H9 (cell line): ENCODE measurements around the gene TNIK. TPM values are rescaled to one million over a fixed set of nuclear protein-coding genes. Genes with fewer than 3 reads are reported as not detected.

Experiments
- DNase-seq: peaks from one replicate; pipeline ENCODE4 v3.0.0-alpha.2; 2017
- H2AFZ ChIP-seq: one replicate; pipeline ENCODE4 v1.6.1; 2013; ENCODE audit warnings: mild to moderate bottlenecking, low read length, control low read depth, moderate library complexity
- H2AK5ac ChIP-seq: 2 replicates; pipeline ENCODE4 v1.6.1; 2013; ENCODE audit warnings: low read length, control low read depth, mixed read lengths; ENCODE audit not compliant: insufficient read length
- H2BK120ac ChIP-seq: one replicate; pipeline ENCODE4 v1.6.1; 2013; ENCODE audit warnings: low read depth, mild to moderate bottlenecking, low read length, control low read depth, inconsistent platforms; ENCODE audit not compliant: poor library complexity, severe bottlenecking
- H2BK12ac ChIP-seq: 2 replicates; pipeline ENCODE4 v1.6.1; 2013; ENCODE audit warnings: low read length, control low read depth, mixed read lengths, low read depth; ENCODE audit not compliant: insufficient read length
- H2BK15ac ChIP-seq: 2 replicates; pipeline ENCODE4 v1.6.1; 2013; ENCODE audit warnings: low read depth, low read length, control low read depth
- H2BK20ac ChIP-seq: one replicate; pipeline ENCODE4 v1.6.1; 2013; ENCODE audit warnings: low read depth, mild to moderate bottlenecking, low read length, control low read depth, inconsistent platforms; ENCODE audit not compliant: poor library complexity, severe bottlenecking
- H2BK5ac ChIP-seq: 2 replicates; pipeline ENCODE4 v1.6.1; 2013; ENCODE audit warnings: low read length, control low read depth, mixed read lengths; ENCODE audit not compliant: insufficient read length
- H3K14ac ChIP-seq: 2 replicates; pipeline ENCODE4 v1.6.1; 2013; ENCODE audit warnings: low read length, control low read depth; ENCODE audit not compliant: insufficient read depth
- H3K18ac ChIP-seq: 2 replicates; pipeline ENCODE4 v1.6.1; 2013; ENCODE audit warnings: low read depth, mild to moderate bottlenecking, mixed read lengths, low read length, control low read depth; ENCODE audit not compliant: insufficient read length
- H3K23ac ChIP-seq: 2 replicates; pipeline ENCODE4 v1.6.1; 2013; ENCODE audit warnings: low read length, control low read depth, mixed read lengths, low read depth; ENCODE audit not compliant: insufficient read length
- H3K23me2 ChIP-seq: 2 replicates; pipeline ENCODE4 v1.6.1; 2013; ENCODE audit warnings: low read depth, mild to moderate bottlenecking, mixed read lengths, low read length, control low read depth; ENCODE audit not compliant: insufficient read length, poor library complexity, severe bottlenecking
- H3K27ac ChIP-seq: 2 replicates; pipeline ENCODE4 v1.5.1; 2013; ENCODE audit warnings: low read length, control low read depth, mixed read lengths, low read depth; ENCODE audit not compliant: insufficient read length
- H3K27me3 ChIP-seq: 2 replicates; pipeline ENCODE4 v1.6.1; 2013; ENCODE audit warnings: low read length, control low read depth, inconsistent platforms; ENCODE audit not compliant: insufficient read depth
- H3K4ac ChIP-seq: 2 replicates; pipeline ENCODE4 v1.6.1; 2013; ENCODE audit warnings: low read depth, mild to moderate bottlenecking, control low read depth, inconsistent platforms, low read length, moderate library complexity
- H3K4me1 ChIP-seq: 2 replicates; pipeline ENCODE4 v1.6.1; 2013; ENCODE audit warnings: low read length, control low read depth, inconsistent platforms; ENCODE audit not compliant: insufficient read depth
- H3K4me2 ChIP-seq: 2 replicates; pipeline ENCODE4 v1.6.1; 2013; ENCODE audit warnings: low read length, control low read depth, mixed read lengths; ENCODE audit not compliant: insufficient read length, insufficient read depth
- H3K56ac ChIP-seq: 2 replicates; pipeline ENCODE4 v1.6.1; 2013; ENCODE audit warnings: low read depth, mild to moderate bottlenecking, mixed read lengths, low read length, control low read depth; ENCODE audit not compliant: insufficient read length
- H3K79me1 ChIP-seq: 2 replicates; pipeline ENCODE4 v1.6.1; 2013; ENCODE audit warnings: low read depth, mild to moderate bottlenecking, moderate library complexity, low read length, control low read depth, inconsistent platforms; ENCODE audit not compliant: insufficient read depth, poor library complexity, severe bottlenecking
- H3K79me2 ChIP-seq: 2 replicates; pipeline ENCODE4 v1.6.1; 2013; ENCODE audit warnings: low read length, control low read depth, inconsistent platforms; ENCODE audit not compliant: insufficient read depth
- H3K9ac ChIP-seq: 2 replicates; pipeline ENCODE4 v1.6.1; 2013; ENCODE audit warnings: low read length, control low read depth, mixed read lengths; ENCODE audit not compliant: insufficient read length; ENCODE audit errors: extremely low read depth
- H3K9me3 ChIP-seq: one replicate; pipeline ENCODE4 v1.6.1; 2013; ENCODE audit warnings: low read depth, low read length, inconsistent platforms; ENCODE audit not compliant: control insufficient read depth
- H3T11ph ChIP-seq: one replicate; pipeline ENCODE4 v1.6.1; 2013; ENCODE audit warnings: mild to moderate bottlenecking, low read length, control low read depth, inconsistent platforms
- H4K20me1 ChIP-seq: one replicate; pipeline ENCODE4 v1.6.1; 2013; ENCODE audit not compliant: control insufficient read depth, insufficient read length, insufficient read depth
- H4K5ac ChIP-seq: 2 replicates; pipeline ENCODE4 v1.6.1; 2013; ENCODE audit warnings: low read depth, mild to moderate bottlenecking, mixed read lengths, low read length, control low read depth; ENCODE audit not compliant: insufficient read length
- H4K8ac ChIP-seq: replicated peaks from 2 replicates; pipeline ENCODE4 v1.6.1; 2013; ENCODE audit warnings: low read length, control low read depth, mixed read lengths, low read depth; ENCODE audit not compliant: insufficient read length
- H4K91ac ChIP-seq: 2 replicates; pipeline ENCODE4 v1.6.1; 2013; ENCODE audit warnings: low read depth, mild to moderate bottlenecking, moderate library complexity, mixed read lengths, low read length, control low read depth; ENCODE audit not compliant: insufficient read length
- H3K27ac Mint-ChIP-seq, 3 experiments: 2 replicates in 2 of 3; 3 replicates in 1 of 3; pipeline ENCODE4 v1.8.0; 2020 to 2021; ENCODE audit warnings: mixed read lengths in 3 of 3, mild to moderate bottlenecking in 1 of 3, moderate library complexity in 1 of 3
- H3K27me3 Mint-ChIP-seq: 2 replicates; pipeline ENCODE4 v1.8.0; 2021; ENCODE audit warnings: low read depth, mild to moderate bottlenecking, moderate library complexity, mixed read lengths
- H3K36me3 Mint-ChIP-seq, 3 experiments: 2 replicates in 2 of 3; 3 replicates in 1 of 3; pipeline ENCODE4 v1.8.0; 2020 to 2021; ENCODE audit warnings: low read depth in 3 of 3, mixed read lengths in 3 of 3; ENCODE audit not compliant: insufficient read depth in 1 of 3
- H3K4me1 Mint-ChIP-seq, 2 experiments: 2 replicates each; pipeline ENCODE4 v1.8.0; 2020; ENCODE audit warnings: mixed read lengths in 2 of 2
- H3K4me3 Mint-ChIP-seq, 2 experiments: 2 replicates in 1 of 2; 3 replicates in 1 of 2; pipeline ENCODE4 v1.8.0; 2020 to 2021; ENCODE audit warnings: mild to moderate bottlenecking in 2 of 2, mixed read lengths in 2 of 2, moderate library complexity in 1 of 2
- H3K9me3 Mint-ChIP-seq, 2 experiments: 2 replicates in 1 of 2; 3 replicates in 1 of 2; pipeline ENCODE4 v1.8.0; 2020; ENCODE audit warnings: mild to moderate bottlenecking in 2 of 2, mixed read lengths in 2 of 2, moderate library complexity in 1 of 2
- WGBS: extraction: QIAGEN DNeasy Blood & Tissue Kit; methylation state at CpG from one replicate; pipeline ENCODE4 v1.1.7; 2013; ENCODE audit warnings: missing lambda C conversion rate, low lambda C conversion rate, mixed read lengths; ENCODE audit not compliant: insufficient read length; ENCODE audit errors: extremely low coverage; 5-methylcytosine and 5-hydroxymethylcytosine counted together
- total RNA-seq: library from RNA; stranded (reverse); gene quantifications from 2 replicates; pipeline ENCODE4 v1.2.1, GENCODE V29; 2021
- TF ChIP-seq, protein P1 (sequence below): fragments of 200-600 bp; sonication (generic); conservative IDR thresholded peaks from 3 replicates; pipeline ENCODE4 v1.8.0; 2021; ENCODE audit warnings: antibody characterized with exemption, mild to moderate bottlenecking

The TNIK gene
- total RNA-seq, 1 experiment from 2014 or later = 15.9 TPM

GRCh38 chr3:171095063-171095462 lies 365.1 kb downstream of the TNIK start:
- Histone ChIP-seq H3K23me2 (no peaks in the 10 kb centered on the region), H3K79me2 (no peaks in the 10 kb centered on the region), H2BK12ac (no peak overlapping the region), H2BK5ac (no peak overlapping the region), H3K9me3 (no peaks in the 10 kb centered on the region), H3K4ac (no peak overlapping the region), H4K91ac (no peak overlapping the region), H3K4me2 (no peak overlapping the region), H2BK120ac (no peak overlapping the region), H3K56ac (no peak overlapping the region), H3K23ac (no peak overlapping the region), H3K9ac (no peak overlapping the region), H2BK20ac (no peak overlapping the region), H4K8ac (no peak overlapping the region), H4K5ac (no peak overlapping the region), H2AK5ac (no peak overlapping the region), H2BK15ac (no peak overlapping the region), H3T11ph (no peak overlapping the region), H2AFZ (no peak overlapping the region), H4K20me1 (no peaks in the 10 kb centered on the region), H3K4me1 (no peaks in the 10 kb centered on the region; the same call in 1 of the 2 replicates), H3K27me3 (no peaks in the 10 kb centered on the region), H3K14ac (no peak overlapping the region), H3K27ac (no peak overlapping the region), H3K18ac (no peak overlapping the region), H3K79me1 (no peaks in the 10 kb centered on the region)
- Mint-ChIP-seq H3K4me1 (peaks cover 6 to 9% of the 10 kb centered on the region in 2 experiments), H3K4me3 (no peak overlapping the region), H3K36me3 (peaks cover 4 to 17% (median 9%) of the 10 kb centered on the region in 3 experiments; a peak in 6 of 7 replicates), H3K27me3 (no peaks in the 10 kb centered on the region), H3K27ac (no peak overlapping the region), H3K9me3 (peaks cover 0 to 2% of the 10 kb centered on the region in 2 experiments; a peak in 1 of 5 replicates)
- WGBS = no CpG with 5 or more reads among the region's 1 CpG
- no peak for DNase-seq
- TF ChIP-seq, protein P1, sequence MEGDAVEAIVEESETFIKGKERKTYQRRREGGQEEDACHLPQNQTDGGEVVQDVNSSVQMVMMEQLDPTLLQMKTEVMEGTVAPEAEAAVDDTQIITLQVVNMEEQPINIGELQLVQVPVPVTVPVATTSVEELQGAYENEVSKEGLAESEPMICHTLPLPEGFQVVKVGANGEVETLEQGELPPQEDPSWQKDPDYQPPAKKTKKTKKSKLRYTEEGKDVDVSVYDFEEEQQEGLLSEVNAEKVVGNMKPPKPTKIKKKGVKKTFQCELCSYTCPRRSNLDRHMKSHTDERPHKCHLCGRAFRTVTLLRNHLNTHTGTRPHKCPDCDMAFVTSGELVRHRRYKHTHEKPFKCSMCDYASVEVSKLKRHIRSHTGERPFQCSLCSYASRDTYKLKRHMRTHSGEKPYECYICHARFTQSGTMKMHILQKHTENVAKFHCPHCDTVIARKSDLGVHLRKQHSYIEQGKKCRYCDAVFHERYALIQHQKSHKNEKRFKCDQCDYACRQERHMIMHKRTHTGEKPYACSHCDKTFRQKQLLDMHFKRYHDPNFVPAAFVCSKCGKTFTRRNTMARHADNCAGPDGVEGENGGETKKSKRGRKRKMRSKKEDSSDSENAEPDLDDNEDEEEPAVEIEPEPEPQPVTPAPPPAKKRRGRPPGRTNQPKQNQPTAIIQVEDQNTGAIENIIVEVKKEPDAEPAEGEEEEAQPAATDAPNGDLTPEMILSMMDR = no peak
